Uterus (tissue), 4 donors: ENCODE measurements around the gene ARPP21. TPM values are rescaled to one million over a fixed set of nuclear protein-coding genes. Genes with fewer than 3 reads are reported as not detected.

Source experiments
- DNase-seq, 2 donors: peaks; one replicate each; pipeline ENCODE4 v3.0.0-alpha.2; 2019 to 2020
- H3K27ac ChIP-seq, 2 donors: fragments of 200-600 bp; sonication (generic); 1 replicate in 1 of 2; 2 replicates in 1 of 2; pipeline ENCODE4 v1.5.1; 2016 to 2018
- H3K27me3 ChIP-seq, 2 donors: fragments of 200-600 bp; sonication (generic); one replicate each; pipeline ENCODE4 v1.5.1; 2018 to 2019; ENCODE audit warnings: control low read depth in 1 of 2
- H3K36me3 ChIP-seq, 2 donors: fragments of 200-600 bp; sonication (generic); one replicate each; pipeline ENCODE4 v1.5.1; 2019; ENCODE audit warnings: control low read depth in 1 of 2
- H3K4me1 ChIP-seq, 2 donors: fragments of 200-600 bp; sonication (generic); one replicate each; pipeline ENCODE4 v1.5.1; 2018 to 2019; ENCODE audit warnings: control low read depth in 1 of 2
- H3K4me3 ChIP-seq, 2 donors: fragments of 200-600 bp; sonication (generic); 1 replicate in 1 of 2; 2 replicates in 1 of 2; pipeline ENCODE4 v1.5.1; 2018 to 2019; ENCODE audit warnings: mild to moderate bottlenecking in 1 of 2
- H3K9me3 ChIP-seq, 2 donors: fragments of 200-600 bp; sonication (generic); one replicate each; pipeline ENCODE4 v1.5.1; 2019; ENCODE audit warnings: control low read depth in 1 of 2
- POLR2A ChIP-seq, 2 donors: fragments of 450-650 bp; IDR thresholded peaks; one replicate each; pipeline ENCODE4 v1.6.1; 2016; ENCODE audit warnings: antibody characterized with exemption in 2 of 2, mild to moderate bottlenecking in 1 of 2, moderate library complexity in 1 of 2
- intact Hi-C: fragments of 100-400 bp; cut with DNase I; formaldehyde crosslinking; loops from one replicate; pipeline ENCODE4 v1.15.1; 2023; ENCODE audit warnings: low total_unique reads
- total RNA-seq, 4 donors: library from RNA; depleted of rRNA in 3 of 4; stranded (reverse); fragments of >200 nt in 3 of 4; gene quantifications; one replicate each; pipeline versions ENCODE4 v1.1.0 to v1.2.4, GENCODE V29; 2014 to 2023
- TF ChIP-seq, protein P1 (sequence below), 4 experiments: fragments of 200-600 bp in 2 of 4; fragments of 450-650 bp in 2 of 4; sonication (generic) in 2 of 4; IDR thresholded peaks; one replicate each; pipeline ENCODE4 v1.5.1; 2016 to 2019; ENCODE audit warnings: antibody characterized with exemption in 4 of 4, mild to moderate bottlenecking in 2 of 4, moderate library complexity in 1 of 4
- donor health status: DM: yes; HTN: yes; CAD: no.

ARPP21 gene
- 1 to 10 TPM in 1 of 4 donors, not detected in 3; 1.2 TPM for total RNA-seq

DNA sequence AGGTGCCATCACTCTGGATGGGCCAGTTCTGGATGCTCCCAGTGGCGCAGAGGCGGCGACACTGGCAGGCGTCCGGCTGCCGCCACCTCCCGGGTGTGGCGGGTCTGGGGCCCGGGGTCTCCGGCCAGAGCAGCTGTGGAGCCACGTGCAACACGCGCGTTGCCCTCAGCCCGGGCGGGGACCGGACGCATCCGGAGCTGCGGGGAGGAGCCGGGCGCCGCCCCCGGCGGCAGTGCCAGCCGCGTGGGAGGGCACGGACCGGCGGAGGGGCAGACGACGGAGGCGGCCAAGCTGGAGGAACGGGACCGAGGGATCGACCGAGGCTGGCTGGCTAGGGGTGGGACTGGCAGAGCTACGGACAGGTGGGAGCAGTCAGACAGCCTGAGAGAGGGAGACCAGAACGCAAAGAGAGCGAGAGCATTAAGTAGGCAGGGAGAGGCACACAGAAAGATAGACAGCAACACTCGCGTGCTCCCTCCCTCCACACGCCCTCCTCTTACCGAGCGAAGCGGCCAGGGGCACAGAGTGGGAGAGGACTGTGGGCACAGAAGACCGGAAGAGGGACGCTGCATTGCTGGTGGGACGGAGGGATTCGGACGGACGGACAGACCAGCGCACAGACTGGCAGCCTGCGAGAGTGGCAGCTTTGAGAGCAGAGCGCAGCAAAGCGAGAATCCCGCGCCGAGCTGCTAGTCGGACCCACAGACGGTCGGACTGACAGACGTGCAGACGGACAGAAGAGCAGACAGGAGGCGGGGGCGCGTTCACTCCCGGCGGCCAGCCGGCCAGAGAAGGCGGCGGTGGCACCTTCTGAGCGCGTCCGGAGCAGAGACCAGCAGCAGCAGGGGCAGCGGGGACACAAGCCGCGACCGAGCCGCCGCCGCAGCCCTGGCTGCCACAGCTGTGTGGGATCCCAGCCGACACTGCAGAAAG is at the start of gene ARPP21:
TSS of gene ARPP21 (plus strand) at position 272 of the 933 bp plus-strand sequence. CDS start 42,227 bp downstream, outside the sequence.
- Histone ChIP-seq H3K27me3 (peaks cover 0 to 18% of the 10 kb centered on the region in 2 donors), H3K4me3 (no peak within 1 kb of the TSS), H3K9me3 (no peaks in the 10 kb centered on the region), H3K27ac (no peak within 1 kb of the TSS), H3K4me1 (no peaks in the 10 kb centered on the region), H3K36me3 (no peaks in the 10 kb centered on the region)
- DNase-seq, result no peak
- intact Hi-C loops, result no loop called here
- TF ChIP-seq POLR2A (IDR thresholded peaks at IDR 0.05), result no peak
- TF ChIP-seq, protein P1, sequence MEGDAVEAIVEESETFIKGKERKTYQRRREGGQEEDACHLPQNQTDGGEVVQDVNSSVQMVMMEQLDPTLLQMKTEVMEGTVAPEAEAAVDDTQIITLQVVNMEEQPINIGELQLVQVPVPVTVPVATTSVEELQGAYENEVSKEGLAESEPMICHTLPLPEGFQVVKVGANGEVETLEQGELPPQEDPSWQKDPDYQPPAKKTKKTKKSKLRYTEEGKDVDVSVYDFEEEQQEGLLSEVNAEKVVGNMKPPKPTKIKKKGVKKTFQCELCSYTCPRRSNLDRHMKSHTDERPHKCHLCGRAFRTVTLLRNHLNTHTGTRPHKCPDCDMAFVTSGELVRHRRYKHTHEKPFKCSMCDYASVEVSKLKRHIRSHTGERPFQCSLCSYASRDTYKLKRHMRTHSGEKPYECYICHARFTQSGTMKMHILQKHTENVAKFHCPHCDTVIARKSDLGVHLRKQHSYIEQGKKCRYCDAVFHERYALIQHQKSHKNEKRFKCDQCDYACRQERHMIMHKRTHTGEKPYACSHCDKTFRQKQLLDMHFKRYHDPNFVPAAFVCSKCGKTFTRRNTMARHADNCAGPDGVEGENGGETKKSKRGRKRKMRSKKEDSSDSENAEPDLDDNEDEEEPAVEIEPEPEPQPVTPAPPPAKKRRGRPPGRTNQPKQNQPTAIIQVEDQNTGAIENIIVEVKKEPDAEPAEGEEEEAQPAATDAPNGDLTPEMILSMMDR (IDR thresholded peaks at IDR 0.05), result no peak

DNA sequence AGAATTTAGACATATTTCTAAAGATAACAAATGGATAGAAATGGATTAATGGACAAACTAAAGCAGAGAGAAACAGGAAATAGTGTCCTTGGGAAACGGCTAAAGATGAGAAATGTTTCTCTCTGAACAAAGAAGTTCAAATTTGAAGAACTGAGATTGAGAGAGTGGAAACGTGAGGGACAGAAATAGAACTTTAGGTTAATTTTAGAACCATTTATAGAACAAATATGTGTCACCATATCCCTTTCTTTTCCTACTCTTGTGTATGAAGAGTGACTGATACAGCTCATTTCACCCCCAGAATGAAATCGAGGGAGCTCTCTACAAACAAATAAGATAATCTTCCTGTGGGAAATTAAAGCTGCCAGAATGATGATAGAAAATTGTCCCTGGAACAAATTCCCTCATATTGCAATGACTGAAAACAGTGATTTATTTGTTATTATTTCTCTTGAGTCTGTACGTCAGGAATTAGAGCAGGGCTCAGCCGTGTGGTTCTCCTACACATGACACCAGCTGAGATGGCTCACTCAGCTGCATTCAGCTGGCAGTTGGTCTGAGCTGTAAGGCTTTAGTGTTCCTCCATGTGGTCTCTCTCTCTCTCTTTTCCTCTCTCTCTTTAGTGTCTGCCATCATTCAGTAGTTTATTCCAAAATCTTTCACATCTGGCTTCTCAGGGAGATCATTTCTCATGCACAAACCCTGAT is 46.6 kb upstream of the ARPP21 start:
- no peaks in the 10 kb centered on the region for H3K36me3 ChIP-seq
- no peaks in the 10 kb centered on the region for H3K4me1 ChIP-seq
- DNase-seq, result no peak
- H3K27ac ChIP-seq, result no peak overlapping the region
- intact Hi-C loops, result no loop called here
- H3K4me3 ChIP-seq, result no peak overlapping the region
- no peaks in the 10 kb centered on the region for H3K9me3 ChIP-seq
- TF ChIP-seq, protein P1 (IDR thresholded peaks at IDR 0.05), result no peak
- no peak for TF ChIP-seq POLR2A (IDR thresholded peaks at IDR 0.05)
- no peaks in the 10 kb centered on the region for H3K27me3 ChIP-seq

DNA sequence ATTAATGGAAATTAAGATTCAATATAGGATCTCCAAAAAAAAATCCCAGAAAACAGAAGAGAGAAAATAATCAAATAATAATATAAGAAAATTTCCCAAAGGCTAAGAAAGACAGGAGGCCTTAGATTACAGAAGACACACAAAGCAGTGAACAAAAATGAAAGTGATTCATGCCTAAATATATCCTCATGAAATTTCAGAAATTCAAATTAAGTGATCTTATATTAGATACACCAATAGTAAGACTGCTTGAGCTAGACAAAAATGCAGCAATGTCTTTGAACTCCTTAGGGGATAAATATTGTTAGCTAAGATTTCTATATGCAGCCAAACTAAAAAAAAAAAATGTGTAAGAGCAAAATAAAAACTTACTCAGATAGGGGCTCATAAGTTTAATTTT is 44.6 kb upstream of the ARPP21 start:
- TF ChIP-seq, protein P1 (IDR thresholded peaks at IDR 0.05), result no peak
- no peak for TF ChIP-seq POLR2A (IDR thresholded peaks at IDR 0.05)
- Histone ChIP-seq H3K4me1 (no peaks in the 10 kb centered on the region), H3K27me3 (no peaks in the 10 kb centered on the region), H3K27ac (no peak overlapping the region), H3K4me3 (no peak overlapping the region), H3K9me3 (no peaks in the 10 kb centered on the region), H3K36me3 (no peaks in the 10 kb centered on the region)
- intact Hi-C loops, result no loop called here
- DNase-seq, result no peak

DNA sequence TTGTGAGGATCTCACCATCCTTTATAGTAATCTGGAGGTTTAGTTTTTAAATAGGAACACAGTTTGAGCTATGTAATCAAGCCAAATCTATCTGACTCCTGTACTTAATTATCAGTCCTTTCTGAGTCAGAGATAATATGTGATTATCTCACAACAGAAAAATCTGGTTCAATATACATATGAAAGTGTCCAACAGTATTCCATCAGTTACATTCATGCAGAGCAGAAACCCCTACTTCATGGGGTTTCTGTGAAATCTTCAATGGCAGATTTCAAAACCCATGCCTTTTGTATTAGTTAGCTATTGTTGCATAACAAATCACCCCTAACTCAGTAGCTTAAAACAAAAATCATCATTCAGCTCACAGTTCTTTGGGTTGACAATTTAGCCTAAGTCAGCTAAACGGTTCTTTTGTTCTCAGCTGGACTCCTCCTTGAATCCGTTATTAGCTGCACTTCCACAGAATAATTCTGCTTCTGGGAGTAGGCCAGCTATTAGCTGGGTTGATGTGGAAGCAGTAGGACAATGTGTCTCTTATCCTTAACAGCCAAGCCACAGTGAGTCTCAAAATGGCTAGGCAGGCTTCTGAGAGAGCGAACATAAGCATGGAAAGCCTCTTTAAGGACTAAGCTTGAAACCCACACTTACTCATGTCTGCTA is 42.9 kb upstream of the ARPP21 start:
- TF ChIP-seq, protein P1 (IDR thresholded peaks at IDR 0.05), result no peak
- TF ChIP-seq POLR2A (IDR thresholded peaks at IDR 0.05), result no peak
- H3K4me1 ChIP-seq, result no peaks in the 10 kb centered on the region
- H3K9me3 ChIP-seq, result no peaks in the 10 kb centered on the region
- no peak overlapping the region for H3K27ac ChIP-seq
- no peak overlapping the region for H3K4me3 ChIP-seq
- no peaks in the 10 kb centered on the region for H3K36me3 ChIP-seq
- DNase-seq, result no peak
- no peaks in the 10 kb centered on the region for H3K27me3 ChIP-seq
- intact Hi-C loops, result no loop called here
